Measurements from ENCODE around the gene SDHB. TPM values are rescaled to one million over a fixed set of nuclear protein-coding genes. Genes with fewer than 3 reads are reported as not detected.
A peak's percentile ranks its signal among the peaks of the same experiment; 100 is the strongest.

SDHB gene
- total RNA-seq, 1 donor from 2014 or later: 79.8 TPM

GRCh38 chr1:16971341-16972188 is 82.3 kb downstream of the SDHB start:
- H3K4me1 ChIP-seq: peaks cover 14% of the 10 kb centered on the region
- no peak overlapping the region for H3K27ac ChIP-seq
- no peaks in the 10 kb centered on the region for H3K9me3 ChIP-seq
- no peak overlapping the region for H3K4me3 ChIP-seq
- ATAC-seq: peak; percentile 13 to 35
- DNase-seq: no peak
- H3K36me3 ChIP-seq: peaks cover 13% of the 10 kb centered on the region
- no peaks in the 10 kb centered on the region for H3K27me3 ChIP-seq (ENCODE audit: low read depth)
- intact Hi-C loops (cut with DNase I): no loop called here
- no peak for TF ChIP-seq CTCF (IDR thresholded peaks at IDR 0.05)

GRCh38 chr1:16970132-16970910 is 83.5 kb downstream of the SDHB start:
- intact Hi-C loops (cut with DNase I): no loop called here
- H3K36me3 ChIP-seq: peaks cover 25% of the 10 kb centered on the region
- ATAC-seq (no peak), DNase-seq (no peak)
- H3K27ac ChIP-seq: no peak overlapping the region
- peaks cover 15% of the 10 kb centered on the region for H3K4me1 ChIP-seq
- TF ChIP-seq CTCF (IDR thresholded peaks at IDR 0.05): no peak
- H3K9me3 ChIP-seq: no peaks in the 10 kb centered on the region
- no peak overlapping the region for H3K4me3 ChIP-seq
- no peaks in the 10 kb centered on the region for H3K27me3 ChIP-seq (ENCODE audit: low read depth)

- Histone ChIP-seq H3K9me3 (no peaks in the 10 kb centered on the region), H3K4me3 (no peak overlapping the region), H3K36me3 (peaks cover 30% of the 10 kb centered on the region), H3K27me3 (ENCODE audit: low read depth) (no peaks in the 10 kb centered on the region), H3K27ac (no peak overlapping the region), H3K4me1 (peaks cover 15% of the 10 kb centered on the region)
- DNase-seq (no peak), ATAC-seq (no peak)
- intact Hi-C loops (cut with DNase I): no loop called here
- no peak for TF ChIP-seq CTCF (IDR thresholded peaks at IDR 0.05)
Measured at GRCh38 chr1:16969651-16970050, 84.2 kb downstream of the SDHB start.

- DNase-seq (no peak), ATAC-seq (no peak)
- peaks cover 30% of the 10 kb centered on the region for H3K36me3 ChIP-seq
- no peak overlapping the region for H3K27ac ChIP-seq
- H3K27me3 ChIP-seq (ENCODE audit: low read depth): no peaks in the 10 kb centered on the region
- no peak overlapping the region for H3K4me3 ChIP-seq
- no peak for TF ChIP-seq CTCF (IDR thresholded peaks at IDR 0.05)
- H3K4me1 ChIP-seq: peaks cover 15% of the 10 kb centered on the region
- no peaks in the 10 kb centered on the region for H3K9me3 ChIP-seq
- intact Hi-C loops (cut with DNase I): no loop called here
Measured at GRCh38 chr1:16969057-16969611, 84.7 kb downstream of the SDHB start.

Other genes with a start within 250 kb of the SDHB start
- 6,803 TPM for gene RNU1-2, start 158.1 kb downstream of the SDHB start, total RNA-seq
- 21.0 TPM for gene CROCC, start 132.1 kb downstream of the SDHB start, total RNA-seq
- gene MFAP2, start 73.4 kb downstream of the SDHB start, total RNA-seq: 11.9 TPM
- 39.9 TPM for gene ATP13A2, start 42.1 kb downstream of the SDHB start, total RNA-seq
- gene PADI2, start 65.4 kb upstream of the SDHB start, total RNA-seq: 18.4 TPM
- not detected for gene PADI1, start 151.1 kb upstream of the SDHB start, total RNA-seq
- gene PADI3, start 195.1 kb upstream of the SDHB start, total RNA-seq: not detected

Measured in lower lobe of right lung (tissue), 2 donors.